ENCODE data around the gene DLK2. TPM values are rescaled to one million over a fixed set of nuclear protein-coding genes. Genes with fewer than 3 reads are reported as not detected.

Gene DLK2
- total and polyA plus RNA-seq, 4 experiments from 2014 or later, result 0.33 to 1.4 (median 0.87) TPM

GRCh38 chr6:43442935-43443334 is 12.4 kb downstream of the DLK2 start:
- Histone ChIP-seq H3K36me3 (ENCODE audit: insufficient read depth, low read length) (peaks cover 59% of the 10 kb centered on the region), H3K4me3 (ENCODE audit: low read length in 2 of 2) (no peak overlapping the region), H3K27ac (ENCODE audit: low read depth, low read length) (no peak overlapping the region), H3K4me1 (ENCODE audit: insufficient read depth, low read length) (no peaks in the 10 kb centered on the region), H3K27me3 (ENCODE audit: insufficient read depth, low read length) (no peaks in the 10 kb centered on the region), H3K9me3 (ENCODE audit: control insufficient read depth in 1 of 2, low read length in 2 of 2) (no peaks in the 10 kb centered on the region)
- Mint-ChIP-seq H3K4me1 (no peaks in the 10 kb centered on the region), H3K4me3 (no peak overlapping the region), H3K36me3 (peaks cover 36 to 55% of the 10 kb centered on the region in 2 donors), H3K27me3 (no peaks in the 10 kb centered on the region), H3K27ac (peak overlapping the region in 1 of 7 donors; percentile 56), H3K9me3 (no peaks in the 10 kb centered on the region)
- intact Hi-C loops (cut with micrococcal nuclease), result no loop called here
- DNase-seq, result no peak
- ChIA-PET CTCF (ENCODE audit: partially characterized antibody) (interaction anchor here (1.8 to 2.4 kb wide), 2 partner anchors 10 to 12 kb away, joined by 5 to 8 read pairs; partner anchors contain the start of gene DLK2), POLR2A (ENCODE audit: partially characterized antibody) (interaction anchor here (1.7 kb wide), 1 partner anchor 14 kb away, joined by 3 read pairs; no protein-coding TSS in a partner anchor)

- ChIA-PET CTCF (ENCODE audit: partially characterized antibody) (interaction anchor here (6.3 kb wide), 1 partner anchor 16 kb away, joined by 28 read pairs; the partner anchor contains the start of gene DLK2), POLR2A (ENCODE audit: partially characterized antibody) (interaction anchor here (2.2 kb wide), 1 partner anchor 11 kb away, joined by 12 read pairs; the partner anchor contains the start of gene ABCC10)
- Histone ChIP-seq H3K36me3 (ENCODE audit: insufficient read depth, low read length) (peaks cover 32% of the 10 kb centered on the region), H3K9me3 (ENCODE audit: control insufficient read depth in 1 of 2, low read length in 2 of 2) (no peaks in the 10 kb centered on the region), H3K4me1 (ENCODE audit: insufficient read depth, low read length) (peaks cover 6% of the 10 kb centered on the region), H3K4me3 (ENCODE audit: low read length in 2 of 2) (no peak overlapping the region), H3K27me3 (ENCODE audit: insufficient read depth, low read length) (no peaks in the 10 kb centered on the region), H3K27ac (ENCODE audit: low read depth, low read length) (no peak overlapping the region)
- Mint-ChIP-seq H3K27me3 (no peaks in the 10 kb centered on the region), H3K4me1 (peaks cover 0 to 4% (median under 1%) of the 10 kb centered on the region in 4 donors), H3K36me3 (peaks cover 16 to 38% of the 10 kb centered on the region in 2 donors), H3K27ac (peak overlapping the region in 3 of 7 donors; percentile 32 to 60 (median 37)), H3K9me3 (no peaks in the 10 kb centered on the region), H3K4me3 (no peak overlapping the region)
- no peak for DNase-seq
- intact Hi-C loops (cut with micrococcal nuclease), result no loop called here
Measured at GRCh38 chr6:43437700-43438099, 17.6 kb downstream of the DLK2 start.

- intact Hi-C loops (cut with micrococcal nuclease), result no loop called here
- Mint-ChIP-seq H3K36me3 (peaks cover 15 to 36% of the 10 kb centered on the region in 2 donors), H3K4me1 (peaks cover 1 to 4% (median 3%) of the 10 kb centered on the region in 4 donors), H3K9me3 (no peaks in the 10 kb centered on the region), H3K27me3 (no peaks in the 10 kb centered on the region), H3K27ac (peak overlapping the region in 1 of 7 donors; percentile 41), H3K4me3 (no peak overlapping the region)
- CTCF ChIA-PET (ENCODE audit: partially characterized antibody), result interaction anchor here (0.9 to 6.3 kb wide), 3 partner anchors 9 to 70 kb away, joined by 3 to 28 read pairs (median 7); partner anchors contain the start of genes ABCC10 and DLK2
- POLR2A ChIA-PET (ENCODE audit: partially characterized antibody), result interaction anchor here (0.5 to 2.2 kb wide), 3 partner anchors 10 to 1877 kb away, joined by 3 to 12 read pairs (median 3); partner anchors contain the start of gene ABCC10
- Histone ChIP-seq H3K27ac (ENCODE audit: low read depth, low read length) (no peak overlapping the region), H3K9me3 (ENCODE audit: control insufficient read depth in 1 of 2, low read length in 2 of 2) (no peaks in the 10 kb centered on the region), H3K4me3 (ENCODE audit: low read length in 2 of 2) (no peak overlapping the region), H3K27me3 (ENCODE audit: insufficient read depth, low read length) (no peaks in the 10 kb centered on the region), H3K36me3 (ENCODE audit: insufficient read depth, low read length) (peaks cover 36% of the 10 kb centered on the region), H3K4me1 (ENCODE audit: insufficient read depth, low read length) (peaks cover 6% of the 10 kb centered on the region)
- DNase-seq, result no peak
Measured at GRCh38 chr6:43436577-43437282, 18.6 kb downstream of the DLK2 start.

GRCh38 chr6:43435682-43436437 is 19.5 kb downstream of the DLK2 start:
- no peak for DNase-seq
- Mint-ChIP-seq H3K27me3 (no peaks in the 10 kb centered on the region), H3K4me3 (no peak overlapping the region), H3K4me1 (peaks cover 3 to 4% (median 4%) of the 10 kb centered on the region in 4 donors), H3K36me3 (peaks cover 11 to 36% of the 10 kb centered on the region in 2 donors), H3K27ac (peak overlapping the region in 2 of 7 donors; percentile 3 to 47), H3K9me3 (no peaks in the 10 kb centered on the region)
- H3K9me3 ChIP-seq (ENCODE audit: control insufficient read depth in 1 of 2, low read length in 2 of 2), result no peaks in the 10 kb centered on the region
- CTCF ChIA-PET (ENCODE audit: partially characterized antibody), result interaction anchor here (1.1 to 6.3 kb wide), 3 partner anchors 18 to 71 kb away, joined by 3 to 28 read pairs (median 7); partner anchors contain the start of gene DLK2
- intact Hi-C loops (cut with micrococcal nuclease), result no loop called here
- no peak overlapping the region for H3K27ac ChIP-seq (ENCODE audit: low read depth, low read length)
- peaks cover 6% of the 10 kb centered on the region for H3K4me1 ChIP-seq (ENCODE audit: insufficient read depth, low read length)
- H3K4me3 ChIP-seq (ENCODE audit: low read length in 2 of 2), result no peak overlapping the region
- POLR2A ChIA-PET (ENCODE audit: partially characterized antibody), result interaction anchor here (0.5 to 2.2 kb wide), 4 partner anchors 9 to 171 kb away, joined by 3 to 12 read pairs (median 4); partner anchors contain the start of genes ABCC10 and ZNF318
- peaks cover 30% of the 10 kb centered on the region for H3K36me3 ChIP-seq (ENCODE audit: insufficient read depth, low read length)
- H3K27me3 ChIP-seq (ENCODE audit: insufficient read depth, low read length), result no peaks in the 10 kb centered on the region

GRCh38 chr6:43434943-43435342 is 20.4 kb downstream of the DLK2 start:
- no peaks in the 10 kb centered on the region for H3K27me3 ChIP-seq (ENCODE audit: insufficient read depth, low read length)
- no peaks in the 10 kb centered on the region for H3K9me3 ChIP-seq (ENCODE audit: control insufficient read depth in 1 of 2, low read length in 2 of 2)
- H3K36me3 ChIP-seq (ENCODE audit: insufficient read depth, low read length), result peaks cover 30% of the 10 kb centered on the region
- Mint-ChIP-seq H3K4me1 (peaks cover 4 to 8% (median 4%) of the 10 kb centered on the region in 4 donors), H3K4me3 (no peak overlapping the region), H3K9me3 (no peaks in the 10 kb centered on the region), H3K27ac (no peak overlapping the region), H3K36me3 (peaks cover 11 to 35% of the 10 kb centered on the region in 2 donors), H3K27me3 (no peaks in the 10 kb centered on the region)
- DNase-seq, result no peak
- H3K4me3 ChIP-seq (ENCODE audit: low read length in 2 of 2), result no peak overlapping the region
- intact Hi-C loops (cut with micrococcal nuclease), result no loop called here
- CTCF ChIA-PET (ENCODE audit: partially characterized antibody), result interaction anchor here (0.8 to 2.4 kb wide), 4 partner anchors 19 to 72 kb away, joined by 3 to 7 read pairs (median 4); no protein-coding TSS in a partner anchor
- POLR2A ChIA-PET (ENCODE audit: partially characterized antibody), result interaction anchor here (1.5 kb wide), 1 partner anchor 65 kb away, joined by 5 read pairs; the partner anchor contains the start of gene ZNF318
- peaks cover 12% of the 10 kb centered on the region for H3K4me1 ChIP-seq (ENCODE audit: insufficient read depth, low read length)
- no peak overlapping the region for H3K27ac ChIP-seq (ENCODE audit: low read depth, low read length)

- Mint-ChIP-seq H3K36me3 (peaks cover 11 to 35% of the 10 kb centered on the region in 2 donors), H3K27me3 (no peaks in the 10 kb centered on the region), H3K9me3 (no peaks in the 10 kb centered on the region), H3K4me1 (peaks cover 4 to 10% (median 5%) of the 10 kb centered on the region in 4 donors), H3K4me3 (peak overlapping the region in 1 of 8 donors; percentile 23), H3K27ac (peak overlapping the region in 2 of 7 donors; percentile 30 to 61)
- CTCF ChIA-PET (ENCODE audit: partially characterized antibody), result interaction anchor here (0.6 to 2.4 kb wide), 5 partner anchors 20 to 73 kb away, joined by 3 to 7 read pairs (median 3); no protein-coding TSS in a partner anchor
- no peak overlapping the region for H3K4me3 ChIP-seq (ENCODE audit: low read length in 2 of 2)
- peaks cover 19% of the 10 kb centered on the region for H3K4me1 ChIP-seq (ENCODE audit: insufficient read depth, low read length)
- no peak overlapping the region for H3K27ac ChIP-seq (ENCODE audit: low read depth, low read length)
- peaks cover 30% of the 10 kb centered on the region for H3K36me3 ChIP-seq (ENCODE audit: insufficient read depth, low read length)
- no peaks in the 10 kb centered on the region for H3K27me3 ChIP-seq (ENCODE audit: insufficient read depth, low read length)
- no peaks in the 10 kb centered on the region for H3K9me3 ChIP-seq (ENCODE audit: control insufficient read depth in 1 of 2, low read length in 2 of 2)
- POLR2A ChIA-PET (ENCODE audit: partially characterized antibody), result no interaction called here
- intact Hi-C loops (cut with micrococcal nuclease), result no loop called here
- DNase-seq, result no peak
Measured at GRCh38 chr6:43434001-43434840, 21.1 kb downstream of the DLK2 start.
